Small intestine (tissue), 7 donors: ENCODE measurements around the gene YIF1A. TPM values are rescaled to one million over a fixed set of nuclear protein-coding genes. Genes with fewer than 3 reads are reported as not detected.
"Not testable (repeated sequence)": the region's sequence is repeated elsewhere in the genome, so short reads cannot be mapped to it uniquely, and the experiment has no call there.

Experiments used
- DNase-seq, 2 donors: peaks; one replicate each; pipeline versions ENCODE4 v3.0.0 to v3.0.0-alpha.2; 2013
- FAIRE-seq: peaks from 2 replicates; lab custom pipeline; 2012; peaks lifted over from hg19 to GRCh38; lab: Jason Lieb, UNC
- H3K27ac ChIP-seq, 3 donors: one replicate each; pipeline ENCODE4 v1.5.1; 2013; ENCODE audit warnings: low read length in 2 of 3, mild to moderate bottlenecking in 2 of 3, control low read depth in 1 of 3, inconsistent platforms in 1 of 3, low read depth in 1 of 3, moderate library complexity in 1 of 3
- H3K27me3 ChIP-seq, 3 donors: one replicate each; pipeline ENCODE4 v1.6.1; 2013; ENCODE audit warnings: low read length in 3 of 3, inconsistent platforms in 1 of 3; ENCODE audit not compliant: control insufficient read depth in 3 of 3, insufficient read depth in 3 of 3
- H3K36me3 ChIP-seq, 3 donors: one replicate each; pipeline ENCODE4 v1.6.1; 2013; ENCODE audit warnings: low read length in 3 of 3, inconsistent platforms in 1 of 3, low read depth in 1 of 3, mild to moderate bottlenecking in 1 of 3, moderate library complexity in 1 of 3; ENCODE audit not compliant: control insufficient read depth in 3 of 3, insufficient read depth in 2 of 3
- H3K4me1 ChIP-seq, 3 donors: one replicate each; pipeline ENCODE4 v1.6.1; 2013; ENCODE audit warnings: low read length in 2 of 3, inconsistent platforms in 1 of 3, low read depth in 1 of 3, mild to moderate bottlenecking in 1 of 3, moderate library complexity in 1 of 3; ENCODE audit not compliant: control insufficient read depth in 3 of 3, insufficient read depth in 2 of 3
- H3K4me3 ChIP-seq, 3 donors: one replicate each; pipeline ENCODE4 v1.5.1; 2013; ENCODE audit warnings: low read length in 3 of 3, control low read depth in 1 of 3, inconsistent platforms in 1 of 3, low read depth in 1 of 3, mild to moderate bottlenecking in 1 of 3, moderate library complexity in 1 of 3
- H3K9me3 ChIP-seq, 2 donors: one replicate each; pipeline ENCODE4 v1.6.1; 2013; ENCODE audit warnings: low read depth in 1 of 2, low read length in 1 of 2; ENCODE audit not compliant: control insufficient read depth in 2 of 2, insufficient read depth in 1 of 2
- WGBS, 3 donors: extraction: QIAGEN DNeasy Blood & Tissue Kit; methylation state at CpG; one replicate each; pipeline ENCODE4 v1.1.7; 2013; 5-methylcytosine and 5-hydroxymethylcytosine counted together
- polyA plus RNA-seq, 4 donors: library from polyadenylated mRNA; stranded (reverse) in 3 of 4; unstranded in 1 of 4; fragments of 200-250 nt in 3 of 4; fragments of 120-200 nt in 1 of 4; gene quantifications; one replicate each; pipeline versions ENCODE4 v1.2.1 to v1.2.3, GENCODE V29; 2013
- donor health status: healthy with polysubstance abuse.
- donor health status: control.
- donor health status: control.
- donor health status: Bipolar disorder and iron deficiency.
- donor health status: healthy.

YIF1A gene
- polyA plus RNA-seq, 4 donors, result 102 to 144 (median 135) TPM

DNA sequence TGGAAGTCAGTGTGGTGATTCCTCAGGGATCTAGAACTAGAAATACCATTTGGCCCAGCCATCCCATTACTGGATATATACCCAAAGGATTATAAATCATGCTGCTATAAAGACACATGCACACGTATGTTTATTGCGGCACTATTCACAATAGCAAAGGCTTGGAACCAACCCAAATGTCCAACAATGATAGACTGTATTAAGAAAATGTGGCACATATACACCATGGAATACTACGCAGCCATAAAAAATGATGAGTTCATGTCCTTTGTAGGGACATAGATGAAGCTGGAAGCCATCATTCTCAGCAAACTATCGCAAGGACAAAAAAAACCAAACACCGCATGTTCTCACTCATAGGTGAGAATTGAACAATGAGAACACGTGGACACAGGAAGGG lies 31.8 kb upstream of the YIF1A start:
- not testable (repeated sequence) for H3K4me3 ChIP-seq, H3K27me3 ChIP-seq, FAIRE-seq, H3K36me3 ChIP-seq, H3K9me3 ChIP-seq, DNase-seq, H3K27ac ChIP-seq
- peaks cover 0 to 20% (median 3%) of the 10 kb centered on the region in 3 donors for H3K4me1 ChIP-seq
- 85 to 89% (median 89%) methylated on average over 6 of the region's 6 CpGs for WGBS, 3 donors

GRCh38 chr11:66320289-66320688 lies 31.3 kb upstream of the YIF1A start:
- H3K27ac ChIP-seq, H3K27me3 ChIP-seq, DNase-seq, FAIRE-seq, H3K36me3 ChIP-seq, H3K9me3 ChIP-seq, H3K4me3 ChIP-seq: not testable (repeated sequence)
- WGBS, 3 donors, result 69 to 96% (median 95%) methylated on average over 1 to 2 of the region's 2 CpGs
- peaks cover 0 to 20% (median 3%) of the 10 kb centered on the region in 3 donors for H3K4me1 ChIP-seq

GRCh38 chr11:66318600-66318970 lies 29.6 kb upstream of the YIF1A start:
- Histone ChIP-seq H3K4me1 (peaks cover 0 to 27% (median 3%) of the 10 kb centered on the region in 3 donors), H3K36me3 (peaks cover 0 to 4% (median 0%) of the 10 kb centered on the region in 3 donors), H3K9me3 (peaks cover 0 to 3% of the 10 kb centered on the region in 2 donors), H3K27ac (peak overlapping the region; percentile 34 to 90 (median 67)), H3K27me3 (no peaks in the 10 kb centered on the region), H3K4me3 (no peak overlapping the region)
- FAIRE-seq, result no peak
- 75 to 84% (median 83%) methylated on average over 3 of the region's 3 CpGs for WGBS, 3 donors
- no peak for DNase-seq

GRCh38 chr11:66317723-66318599 lies 29.0 kb upstream of the YIF1A start:
- no peak overlapping the region for H3K4me3 ChIP-seq
- FAIRE-seq (no peak), DNase-seq (peak; percentile 49 to 69)
- H3K27me3 ChIP-seq, result no peaks in the 10 kb centered on the region
- H3K9me3 ChIP-seq, result peaks cover 0 to 3% of the 10 kb centered on the region in 2 donors
- peak overlapping the region; percentile 38 to 90 (median 67) for H3K27ac ChIP-seq
- WGBS, 3 donors, result 34 to 61% (median 40%) methylated on average over 16 of the region's 16 CpGs
- H3K4me1 ChIP-seq, result peaks cover 2 to 33% (median 3%) of the 10 kb centered on the region in 3 donors
- H3K36me3 ChIP-seq, result peaks cover 0 to 4% (median 0%) of the 10 kb centered on the region in 3 donors

DNA sequence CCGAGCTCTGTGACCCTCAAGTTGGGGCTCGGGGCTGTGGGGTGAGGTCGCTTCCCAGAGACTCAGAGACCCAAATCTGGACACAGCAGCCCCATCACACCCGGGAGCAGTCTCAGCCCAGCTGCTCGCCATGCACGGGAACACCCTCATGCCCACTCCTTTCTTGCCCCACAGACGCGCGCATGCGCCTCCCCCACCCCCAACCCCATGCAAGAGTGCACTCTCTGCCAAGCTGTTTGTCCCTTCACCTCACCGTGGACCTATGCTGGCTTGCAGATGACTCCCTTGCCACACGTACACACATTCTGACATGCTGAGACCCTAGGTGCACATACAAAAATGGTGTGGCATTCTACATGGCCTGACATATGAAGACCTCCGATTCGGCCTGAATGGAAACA lies 28.4 kb upstream of the YIF1A start:
- peak in 1 of 2 donors; percentile 32 for DNase-seq
- Histone ChIP-seq H3K27ac (peak overlapping the region; percentile 38 to 90 (median 67)), H3K4me1 (peaks cover 2 to 37% (median 3%) of the 10 kb centered on the region in 3 donors), H3K4me3 (peak overlapping the region in 1 of 3 donors; percentile 5), H3K27me3 (no peaks in the 10 kb centered on the region), H3K36me3 (peaks cover 0 to 4% (median 0%) of the 10 kb centered on the region in 3 donors), H3K9me3 (peaks cover 0 to 3% of the 10 kb centered on the region in 2 donors)
- 30 to 73% (median 43%) methylated on average over 11 to 14 of the region's 14 CpGs for WGBS, 3 donors
- FAIRE-seq, result no peak

GRCh38 chr11:66316849-66317251 lies 27.9 kb upstream of the YIF1A start, which contains the start of gene CD248:
CD248 (minus strand) TSS chr11:66317044; CDS start chr11:66317027, 17 bp downstream.
- Histone ChIP-seq H3K4me1 (peaks cover 2 to 41% (median 3%) of the 10 kb centered on the region in 3 donors), H3K36me3 (peaks cover 0 to 4% (median 0%) of the 10 kb centered on the region in 3 donors), H3K4me3 (peak within 1 kb of the TSS; percentile 19 to 50 (median 47)), H3K27ac (peak within 1 kb of the TSS; percentile 38 to 90 (median 67)), H3K9me3 (peaks cover 0 to 3% of the 10 kb centered on the region in 2 donors), H3K27me3 (no peaks in the 10 kb centered on the region)
- WGBS, 3 donors, result 32 to 74% (median 41%) methylated on average over 21 to 29 of the region's 29 CpGs
- no peak for FAIRE-seq
- peak in 1 of 2 donors; percentile 48 for DNase-seq

- peaks cover 0 to 4% (median 0%) of the 10 kb centered on the region in 3 donors for H3K36me3 ChIP-seq
- FAIRE-seq (no peak), DNase-seq (no peak)
- H3K4me3 ChIP-seq, result peak overlapping the region; percentile 19 to 50 (median 47)
- H3K27me3 ChIP-seq, result no peaks in the 10 kb centered on the region
- 69 to 71% (median 70%) methylated on average over 43 to 52 of the region's 52 CpGs for WGBS, 3 donors
- H3K4me1 ChIP-seq, result peaks cover 2 to 42% (median 3%) of the 10 kb centered on the region in 3 donors
- peaks cover 0 to 3% of the 10 kb centered on the region in 2 donors for H3K9me3 ChIP-seq
- peak overlapping the region; percentile 38 to 53 (median 43) for H3K27ac ChIP-seq
These were observed 27.2 kb upstream of the YIF1A start for GRCh38 chr11:66315921-66316811.
